ENCODE data around the gene AATK.

GRCh38 chr17:81203136-81203535 is 37.1 kb upstream of the AATK start:
- TF ChIP-seq ZNF274 (IDR thresholded peaks at IDR 0.05; ENCODE audit: low read depth, low read length) (no peak), SUZ12 (IDR thresholded peaks at IDR 0.05; ENCODE audit: extremely low read depth, insufficient read depth, insufficient read length) (no peak), YY1 (IDR thresholded peaks at IDR 0.05; ENCODE audit: insufficient read depth, insufficient read length) (no peak)

All from NT2/D1 (cell line).